Camera-type eye (tissue), 1 donor: ENCODE results near the gene UTP18. TPM values are rescaled to one million over a fixed set of nuclear protein-coding genes. Genes with fewer than 3 reads are reported as not detected.

Experiments
- total RNA-seq: library from RNA; depleted of rRNA; stranded (reverse); fragments of >200 nt; gene quantifications from one replicate; pipeline ENCODE4 v1.2.3, GENCODE V29; 2014

UTP18 gene
- total RNA-seq = 48.5 TPM

GRCh38 chr17:51260237-51261023, at the start of gene UTP18:
TSS of gene UTP18 (plus strand) at chr17:51260546. CDS start at chr17:51260585, 39 bp downstream.

GRCh38 chr17:51259564-51260236, 646 bp upstream of the UTP18 start, which contains the start of gene MBTD1:
TSS of gene MBTD1 (minus strand) at chr17:51260049. CDS start at chr17:51225161, 34,888 bp downstream.

Other genes with a start within 250 kb of the UTP18 start
- 219 TPM for gene SPAG9, start 139.7 kb upstream of the UTP18 start, total RNA-seq
- gene NME1, start 107.0 kb upstream of the UTP18 start, total RNA-seq = 40.1 TPM
- gene NME2, start 94.1 kb upstream of the UTP18 start, total RNA-seq = 120 TPM
- gene MBTD1, start 497 bp upstream of the UTP18 start, total RNA-seq = 78.7 TPM